ENCODE results near the gene SUSD1. TPM values are rescaled to one million over a fixed set of nuclear protein-coding genes. Genes with fewer than 3 reads are reported as not detected.

The SUSD1 gene
- total and polyA plus RNA-seq, 5 donors: 4.5 to 13.3 (median 8.7) TPM

DNA sequence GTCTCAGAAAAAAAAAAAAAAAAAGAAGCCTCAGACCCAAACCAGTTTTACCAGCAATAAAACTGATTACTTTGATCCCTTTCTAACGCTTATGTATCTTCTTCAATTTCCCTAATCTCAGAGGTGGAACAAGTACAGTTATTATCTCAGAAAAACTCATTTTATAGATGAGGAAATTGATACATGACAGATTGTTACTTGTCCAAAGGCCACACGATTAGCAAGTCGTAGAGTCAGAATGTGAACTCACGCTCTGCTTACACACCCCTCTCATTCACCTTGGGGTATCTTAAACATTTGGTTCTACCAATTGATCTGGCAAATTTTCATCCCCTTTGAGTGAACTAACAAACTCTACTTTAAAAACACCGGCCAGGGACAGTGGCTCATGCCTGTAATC, 110.2 kb downstream of the SUSD1 start:
- Histone ChIP-seq H3K4me1 (ENCODE audit: control insufficient read depth, insufficient read depth, low read length) (peaks cover 6% of the 10 kb centered on the region), H3K27ac (ENCODE audit: low read length) (no peak overlapping the region), H3K27me3 (ENCODE audit: control insufficient read depth, insufficient read depth) (no peaks in the 10 kb centered on the region), H3K4me3 (ENCODE audit: low read length) (no peak overlapping the region), H3K9me3 (ENCODE audit: control insufficient read depth, low read length) (no peaks in the 10 kb centered on the region)
- intact Hi-C loops (cut with DNase I): loop anchor here in 1 of 4 donors (10.0 kb wide), 1 partner anchor 170 kb away; the partner anchor contains the start of gene UGCG
- WGBS: 96% methylated on average over 5 of the region's 5 CpGs
- ATAC-seq (no peak), DNase-seq (no peak)

DNA sequence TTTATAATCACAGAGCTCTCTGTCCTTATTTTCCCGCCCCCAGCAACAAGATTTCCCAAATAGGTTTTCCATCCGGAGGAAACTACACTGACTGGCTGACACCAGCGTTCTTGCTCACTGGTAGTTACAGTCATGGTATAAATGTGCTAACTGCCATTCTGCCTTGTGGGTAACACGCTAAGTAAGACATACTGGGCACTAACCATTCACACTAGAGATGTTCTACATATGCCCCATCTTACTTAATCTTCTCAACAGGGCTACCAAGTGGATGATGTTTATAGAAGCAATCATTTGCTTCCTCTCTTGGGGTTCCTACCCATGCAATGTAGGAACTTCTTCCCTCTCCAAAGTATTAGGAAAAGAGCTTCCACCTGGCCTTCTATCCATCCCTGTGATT, 111.5 kb downstream of the SUSD1 start:
- Histone ChIP-seq H3K27ac (ENCODE audit: low read length) (no peak overlapping the region), H3K4me3 (ENCODE audit: low read length) (no peak overlapping the region), H3K27me3 (ENCODE audit: control insufficient read depth, insufficient read depth) (no peaks in the 10 kb centered on the region), H3K4me1 (ENCODE audit: control insufficient read depth, insufficient read depth, low read length) (peaks cover 11% of the 10 kb centered on the region), H3K9me3 (ENCODE audit: control insufficient read depth, low read length) (no peaks in the 10 kb centered on the region)
- intact Hi-C loops (cut with DNase I): loop anchor here in 1 of 4 donors (10.0 kb wide), 1 partner anchor 169 kb away; the partner anchor contains the start of gene UGCG
- DNase-seq (no peak), ATAC-seq (no peak)
- 91% methylated on average over 4 of the region's 4 CpGs for WGBS

DNA sequence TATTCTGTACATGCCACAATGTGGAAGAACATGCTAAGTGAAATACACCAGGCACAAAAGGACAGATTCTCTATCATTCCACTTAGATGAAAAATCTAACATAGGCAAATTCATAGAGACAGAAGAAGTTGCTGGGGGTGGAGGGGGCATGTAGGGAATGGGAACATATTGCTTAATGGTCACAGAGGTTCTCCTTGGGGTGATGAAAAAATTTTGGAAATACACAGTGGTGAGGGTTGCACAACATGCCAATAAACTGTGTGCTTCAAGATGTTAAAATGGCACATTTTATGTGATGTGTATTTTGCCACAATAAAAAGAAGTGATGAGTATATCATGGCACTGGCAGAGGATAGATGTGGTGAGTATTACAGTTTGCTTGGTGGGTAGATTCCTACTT, 111.9 kb downstream of the SUSD1 start:
- no peak overlapping the region for H3K27ac ChIP-seq (ENCODE audit: low read length)
- H3K4me1 ChIP-seq (ENCODE audit: control insufficient read depth, insufficient read depth, low read length): peaks cover 11% of the 10 kb centered on the region
- no peak for ATAC-seq
- H3K9me3 ChIP-seq (ENCODE audit: control insufficient read depth, low read length): no peaks in the 10 kb centered on the region
- H3K27me3 ChIP-seq (ENCODE audit: control insufficient read depth, insufficient read depth): no peaks in the 10 kb centered on the region
- H3K4me3 ChIP-seq (ENCODE audit: low read length): no peak overlapping the region
- intact Hi-C loops (cut with DNase I): loop anchor here in 1 of 4 donors (10.0 kb wide), 1 partner anchor 168 kb away; the partner anchor contains the start of gene UGCG
- DNase-seq: no peak

DNA sequence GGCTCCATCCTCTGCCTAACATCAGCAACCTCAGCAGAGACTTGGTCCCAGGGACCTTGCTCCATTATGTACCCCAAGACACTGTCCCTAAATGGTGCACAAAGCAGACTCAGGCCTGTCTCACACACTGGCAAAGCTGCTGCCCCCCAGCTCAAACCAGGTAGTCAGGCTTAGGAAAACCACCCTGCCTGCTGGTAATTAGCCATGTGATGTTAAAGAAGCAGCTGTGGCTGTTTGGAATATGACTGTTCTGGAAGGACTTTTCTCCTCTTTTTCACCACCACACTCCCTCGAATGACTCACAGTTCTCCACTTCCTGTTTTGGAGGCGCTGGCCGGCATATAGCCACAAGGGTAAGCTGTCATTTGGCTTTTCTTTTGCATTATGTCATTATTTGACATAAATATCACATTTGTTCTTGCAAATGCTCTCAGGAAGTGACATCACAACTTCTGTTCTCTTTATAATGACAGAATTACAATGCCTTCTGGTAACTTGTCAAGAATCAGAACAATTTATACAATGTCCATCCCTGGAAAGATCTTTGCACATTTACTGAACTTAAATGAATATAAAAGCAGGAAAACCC, 113.9 kb downstream of the SUSD1 start:
- no peaks in the 10 kb centered on the region for H3K9me3 ChIP-seq (ENCODE audit: control insufficient read depth, low read length)
- 23% methylated on average over 3 of the region's 3 CpGs for WGBS
- H3K4me3 ChIP-seq (ENCODE audit: low read length): no peak overlapping the region
- DNase-seq: peak; percentile 59 to 80 (median 70)
- H3K27ac ChIP-seq (ENCODE audit: low read length): peak overlapping the region; percentile 55
- H3K27me3 ChIP-seq (ENCODE audit: control insufficient read depth, insufficient read depth): no peaks in the 10 kb centered on the region
- H3K4me1 ChIP-seq (ENCODE audit: control insufficient read depth, insufficient read depth, low read length): peaks cover 11% of the 10 kb centered on the region
- ATAC-seq: peak; percentile 84 to 88
- intact Hi-C loops (cut with DNase I): loop anchor here in 1 of 4 donors (10.0 kb wide), 1 partner anchor 166 kb away; the partner anchor contains the start of gene UGCG

DNA sequence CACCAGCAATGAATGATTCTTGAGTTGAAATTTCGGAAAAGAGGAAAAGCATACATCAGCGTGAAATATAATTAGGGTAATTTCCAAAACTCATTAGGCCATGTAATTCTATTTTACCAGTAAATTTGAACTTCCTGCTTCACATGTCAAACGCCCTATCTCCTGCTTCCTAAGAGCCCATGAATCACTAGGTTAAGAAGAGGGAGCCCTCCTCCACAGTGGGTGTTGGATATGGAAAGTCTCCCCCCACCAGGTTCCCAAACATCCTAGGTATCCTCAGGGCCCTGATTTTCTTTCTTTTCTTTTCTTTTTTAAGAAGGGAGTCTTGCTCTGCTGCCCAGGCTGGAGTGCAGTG, 115.2 kb downstream of the SUSD1 start:
- H3K27me3 ChIP-seq (ENCODE audit: control insufficient read depth, insufficient read depth): no peaks in the 10 kb centered on the region
- peaks cover 11% of the 10 kb centered on the region for H3K4me1 ChIP-seq (ENCODE audit: control insufficient read depth, insufficient read depth, low read length)
- ATAC-seq (no peak), DNase-seq (no peak)
- H3K9me3 ChIP-seq (ENCODE audit: control insufficient read depth, low read length): no peaks in the 10 kb centered on the region
- H3K27ac ChIP-seq (ENCODE audit: low read length): peak overlapping the region; percentile 8
- intact Hi-C loops (cut with DNase I): loop anchor here in 1 of 4 donors (10.0 kb wide), 2 partner anchors 105 to 165 kb away; partner anchors contain the start of gene UGCG
- no peak overlapping the region for H3K4me3 ChIP-seq (ENCODE audit: low read length)
- 69% methylated on average over 3 of the region's 3 CpGs for WGBS

DNA sequence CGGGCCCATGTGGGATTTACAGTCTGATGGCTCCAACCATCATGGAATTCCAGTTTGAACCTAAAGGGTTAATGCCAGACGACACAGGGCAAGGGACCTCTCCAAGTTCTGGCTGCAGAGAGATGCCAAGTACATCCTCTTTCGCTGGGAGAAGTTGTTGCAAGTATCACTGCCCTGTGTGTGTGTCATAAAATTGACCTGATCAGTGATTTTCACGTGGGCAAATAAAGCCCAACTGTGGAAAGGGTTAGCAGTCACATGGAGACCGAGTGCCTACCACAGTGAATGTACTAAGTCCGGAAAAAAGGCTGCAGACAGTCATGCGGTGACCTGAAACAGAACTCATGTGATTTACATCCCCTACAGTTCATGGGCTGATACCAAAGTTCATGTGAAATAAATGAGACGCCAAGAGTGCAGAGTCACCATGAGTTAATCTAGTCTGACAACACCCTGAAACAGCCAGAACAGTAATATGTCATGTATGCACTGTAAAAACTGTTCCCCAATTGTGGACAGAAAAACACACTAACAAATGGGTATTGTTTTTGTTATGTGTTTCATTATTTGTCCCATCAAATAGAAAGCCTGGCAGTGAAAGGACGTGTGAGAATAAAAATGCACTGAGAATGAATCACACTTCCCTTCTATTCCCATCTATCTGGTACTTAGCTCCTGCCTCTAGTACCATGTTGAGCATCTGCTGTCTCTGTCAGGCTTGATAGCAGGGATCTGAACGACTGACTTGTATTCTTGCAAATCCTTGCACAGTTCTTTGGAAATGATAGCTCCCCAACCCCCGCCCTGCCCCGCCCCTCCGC, 115.7 kb downstream of the SUSD1 start:
- ATAC-seq (peak; percentile 39 to 46), DNase-seq (no peak)
- Histone ChIP-seq H3K9me3 (ENCODE audit: control insufficient read depth, low read length) (no peaks in the 10 kb centered on the region), H3K4me3 (ENCODE audit: low read length) (no peak overlapping the region), H3K27ac (ENCODE audit: low read length) (peak overlapping the region; percentile 24), H3K27me3 (ENCODE audit: control insufficient read depth, insufficient read depth) (no peaks in the 10 kb centered on the region), H3K4me1 (ENCODE audit: control insufficient read depth, insufficient read depth, low read length) (peaks cover 11% of the 10 kb centered on the region)
- WGBS: 50% methylated on average over 13 of the region's 13 CpGs
- intact Hi-C loops (cut with DNase I): loop anchor here in 1 of 4 donors (10.0 kb wide), 1 partner anchor 105 kb away; no protein-coding TSS in a partner anchor

DNA sequence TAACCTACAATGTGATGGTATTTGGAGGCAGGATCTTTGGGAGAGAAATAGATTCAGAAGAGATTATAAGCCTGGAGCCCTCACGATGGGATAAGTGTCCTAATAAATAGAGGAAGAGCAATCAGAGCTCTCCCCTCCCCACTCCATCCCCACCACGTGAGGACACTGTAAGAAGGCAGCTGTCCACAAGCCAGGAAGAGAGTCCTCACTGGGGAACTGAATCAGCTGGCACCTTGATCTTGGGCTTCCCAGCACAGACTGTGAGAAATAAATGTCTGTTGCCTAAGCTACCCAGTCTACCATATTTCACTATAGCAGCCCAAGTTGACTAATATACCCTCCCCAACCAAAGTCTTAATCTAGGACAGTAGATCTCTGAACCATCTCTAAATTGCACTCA, 118.1 kb downstream of the SUSD1 start:
- H3K4me3 ChIP-seq (ENCODE audit: low read length): no peak overlapping the region
- ATAC-seq (no peak), DNase-seq (no peak)
- intact Hi-C loops (cut with DNase I): loop anchor here in 1 of 4 donors (10.0 kb wide), 1 partner anchor 102 kb away; no protein-coding TSS in a partner anchor
- no peak overlapping the region for H3K27ac ChIP-seq (ENCODE audit: low read length)
- no peaks in the 10 kb centered on the region for H3K27me3 ChIP-seq (ENCODE audit: control insufficient read depth, insufficient read depth)
- no peaks in the 10 kb centered on the region for H3K9me3 ChIP-seq (ENCODE audit: control insufficient read depth, low read length)
- WGBS: 75% methylated on average over 2 of the region's 2 CpGs
- peaks cover 10% of the 10 kb centered on the region for H3K4me1 ChIP-seq (ENCODE audit: control insufficient read depth, insufficient read depth, low read length)

DNA sequence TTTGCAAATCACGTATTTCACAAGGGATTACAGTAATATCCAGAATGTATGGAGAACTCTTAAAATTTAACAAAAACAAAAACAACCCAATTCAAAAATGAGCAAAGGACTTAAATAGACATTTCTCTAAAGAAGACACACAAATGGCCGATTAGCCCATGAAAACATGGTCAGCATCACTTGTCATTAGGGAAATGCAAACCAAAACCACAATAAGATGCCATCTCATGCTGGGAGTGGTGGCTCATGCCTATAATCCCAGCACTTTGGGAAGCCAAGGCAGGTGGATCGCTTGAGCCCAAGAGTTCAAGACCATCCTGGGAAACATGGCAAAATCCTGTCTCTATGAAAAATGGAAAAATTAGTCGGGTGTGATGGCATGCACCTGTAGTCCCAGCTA, 120.2 kb downstream of the SUSD1 start:
- Histone ChIP-seq H3K4me3 (ENCODE audit: low read length) (no peak overlapping the region), H3K27ac (ENCODE audit: low read length) (no peak overlapping the region), H3K9me3 (ENCODE audit: control insufficient read depth, low read length) (no peaks in the 10 kb centered on the region), H3K27me3 (ENCODE audit: control insufficient read depth, insufficient read depth) (no peaks in the 10 kb centered on the region), H3K4me1 (ENCODE audit: control insufficient read depth, insufficient read depth, low read length) (peaks cover 11% of the 10 kb centered on the region)
- intact Hi-C loops (cut with DNase I): loop anchor here in 1 of 4 donors (10.0 kb wide), 1 partner anchor 100 kb away; no protein-coding TSS in a partner anchor
- WGBS: 98% methylated on average over 4 of the region's 4 CpGs
- no peak for DNase-seq
- no peak for ATAC-seq

DNA sequence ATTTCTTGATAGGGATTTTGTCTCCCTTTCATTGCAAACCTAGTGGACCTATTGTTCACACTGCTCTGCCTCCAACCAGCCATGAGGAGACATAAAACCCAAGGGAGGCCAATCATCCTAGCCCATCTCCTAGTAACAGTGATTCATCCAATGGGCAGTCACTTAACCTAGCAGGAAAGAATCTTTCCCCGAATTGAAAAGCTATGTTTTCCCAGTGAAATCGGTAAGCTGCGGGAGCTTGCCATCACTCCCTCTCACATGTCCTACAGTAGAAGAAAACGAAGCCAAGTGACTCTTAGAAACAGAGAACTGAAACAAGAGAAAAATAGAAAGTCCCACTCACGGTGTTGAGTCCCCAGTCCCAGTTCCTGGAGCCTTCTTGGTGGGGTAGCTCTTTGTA, 123.3 kb downstream of the SUSD1 start:
- peaks cover 6% of the 10 kb centered on the region for H3K4me1 ChIP-seq (ENCODE audit: control insufficient read depth, insufficient read depth, low read length)
- no peaks in the 10 kb centered on the region for H3K9me3 ChIP-seq (ENCODE audit: control insufficient read depth, low read length)
- H3K27ac ChIP-seq (ENCODE audit: low read length): no peak overlapping the region
- ATAC-seq (no peak), DNase-seq (no peak)
- H3K4me3 ChIP-seq (ENCODE audit: low read length): no peak overlapping the region
- WGBS: 82% methylated on average over 5 of the region's 5 CpGs
- intact Hi-C loops (cut with DNase I): loop anchor here in 1 of 4 donors (10.0 kb wide), 1 partner anchor 97 kb away; no protein-coding TSS in a partner anchor
- no peaks in the 10 kb centered on the region for H3K27me3 ChIP-seq (ENCODE audit: control insufficient read depth, insufficient read depth)

DNA sequence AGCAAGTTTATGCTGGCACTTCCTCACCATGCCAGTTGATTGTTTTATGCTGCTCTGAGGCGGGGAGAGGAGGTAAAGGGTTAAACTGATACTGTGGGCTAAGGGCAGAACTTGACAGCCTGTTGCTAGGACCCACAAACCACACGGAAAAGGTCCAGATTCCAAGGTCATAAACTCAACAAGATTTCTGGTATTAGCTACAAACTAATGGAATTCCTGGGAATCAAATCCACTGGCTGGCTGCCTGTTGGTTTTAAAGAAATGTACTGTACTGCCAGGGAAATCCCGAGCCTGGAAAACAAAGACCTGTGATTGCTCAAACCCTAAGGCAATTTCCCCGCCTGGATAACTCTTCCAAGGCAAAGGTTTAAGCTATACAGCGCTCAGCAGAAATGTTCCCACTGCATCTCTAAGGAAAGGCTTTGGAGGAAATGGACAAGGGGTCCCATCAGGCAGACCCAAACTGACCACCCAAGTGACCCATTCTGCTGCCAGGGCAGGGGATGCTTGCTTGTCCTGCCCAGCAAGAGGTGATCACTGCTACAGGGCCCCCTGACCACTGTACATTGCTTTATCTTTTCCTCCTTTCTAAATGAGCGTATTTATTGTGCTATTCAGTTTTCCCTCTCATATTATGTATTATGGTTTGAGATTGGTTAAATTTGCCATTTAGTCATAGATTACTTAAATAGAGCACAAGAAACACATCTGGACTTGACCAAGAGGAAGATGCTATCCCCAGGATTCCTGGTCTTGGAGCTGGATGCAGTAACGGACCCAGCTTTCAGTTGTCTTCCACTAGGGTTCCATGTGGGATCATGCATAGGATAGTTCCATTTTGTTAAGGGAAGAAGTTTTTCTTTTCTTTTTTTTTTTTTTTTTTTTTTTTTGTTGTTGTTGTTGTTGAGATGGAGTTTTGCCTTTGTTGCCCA, 124.3 kb downstream of the SUSD1 start:
- H3K9me3 ChIP-seq (ENCODE audit: control insufficient read depth, low read length): no peaks in the 10 kb centered on the region
- H3K4me1 ChIP-seq (ENCODE audit: control insufficient read depth, insufficient read depth, low read length): peaks cover 6% of the 10 kb centered on the region
- DNase-seq (peak in 2 of 3 donors; percentile 24 to 75), ATAC-seq (peak; percentile 77 to 80)
- H3K27ac ChIP-seq (ENCODE audit: low read length): peak overlapping the region; percentile 39
- H3K4me3 ChIP-seq (ENCODE audit: low read length): no peak overlapping the region
- intact Hi-C loops (cut with DNase I): loop anchor here in 1 of 4 donors (10.0 kb wide), 1 partner anchor 96 kb away; no protein-coding TSS in a partner anchor
- WGBS: 52% methylated on average over 7 of the region's 7 CpGs
- no peaks in the 10 kb centered on the region for H3K27me3 ChIP-seq (ENCODE audit: control insufficient read depth, insufficient read depth)

Measured in right cardiac atrium (tissue), 5 donors.